Left cardiac atrium (tissue), 4 donors: Measurements from ENCODE around the gene NEDD4. TPM values are rescaled to one million over a fixed set of nuclear protein-coding genes. Genes with fewer than 3 reads are reported as not detected.
"Not testable (repeated sequence)": the region's sequence is repeated elsewhere in the genome, so short reads cannot be mapped to it uniquely, and the experiment has no call there.

Experiments used
- ATAC-seq, 2 donors: fragments of 200-7000 bp; cut with Tn5 transposase; one replicate each; pipeline ENCODE4 v1.9.1; 2020; ENCODE audit warnings: mild to moderate bottlenecking in 2 of 2, moderate library complexity in 2 of 2
- DNase-seq: peaks from one replicate; pipeline ENCODE4 v3.0.0-alpha.2; 2020
- intact Hi-C, 2 donors: fragments of 100-400 bp; cut with DNase I; formaldehyde crosslinking; loops; one replicate each; pipeline versions ENCODE4 v1.14.1 to v1.15.1; 2022 to 2023
- long read RNA-seq: library from polyadenylated mRNA; unstranded; transcript quantifications from one replicate; pipeline ENCODE4 v2.0.0, GENCODE V29; 2021
- total RNA-seq, 2 donors: library from RNA; stranded (reverse); fragmentation: NEBNext Ultra II Directional; extraction: Animal tissue kit (Norgen Biotek cat#: 25700); gene quantifications; one replicate each; pipeline ENCODE4 v1.2.1, GENCODE V29; 2021
- donor health status: DM: no; HTN: yes; CAD: no.
- donor health status: DM: no; HTN: yes; CAD: no; lungs with severe emphysema.
- donor health status: DM: yes; HTN: yes; CAD: no.
- donor health status: Dilated cardiomyopathy.

The NEDD4 gene
- total RNA-seq: 10 to 100 TPM in 1 of 2 donors, 1 to 10 TPM in 1; 9.7 to 10.5 TPM
- long read RNA-seq, full-length matches to known transcripts: 6 of 9 reads
- long read RNA-seq, partial matches to known transcripts: 0 of 9 reads
- long read RNA-seq, other reads (novel, unspliced or antisense): 3 of 9 reads

GRCh38 chr15:55993111-55993803 is at the start of gene NEDD4:
TSS of gene NEDD4 (minus strand) at chr15:55993612. CDS start at chr15:55993555, 57 bp downstream.
- intact Hi-C loops: no loop called here
- ATAC-seq (peak; percentile 97), DNase-seq (peak; percentile 91)

- ATAC-seq: no peak
- intact Hi-C loops: no loop called here
- no peak for DNase-seq
Measured at GRCh38 chr15:56042498-56042897, 49.1 kb upstream of the NEDD4 start.

- intact Hi-C loops: no loop called here
- DNase-seq (no peak), ATAC-seq (no peak)
Measured at GRCh38 chr15:56042031-56042430, 48.6 kb upstream of the NEDD4 start.

GRCh38 chr15:56040081-56041035 is 46.9 kb upstream of the NEDD4 start:
- intact Hi-C loops: no loop called here
- peak; percentile 59 to 84 for ATAC-seq
- peak; percentile 42 for DNase-seq

GRCh38 chr15:56038707-56039106 is 45.3 kb upstream of the NEDD4 start:
- no peak for ATAC-seq
- intact Hi-C loops: no loop called here
- DNase-seq: no peak

- intact Hi-C loops: no loop called here
- DNase-seq (no peak), ATAC-seq (no peak)
Measured at GRCh38 chr15:56038015-56038414, 44.6 kb upstream of the NEDD4 start.

- no peak for ATAC-seq
- intact Hi-C loops: no loop called here
Measured at GRCh38 chr15:56036546-56037067, 43.2 kb upstream of the NEDD4 start.

GRCh38 chr15:56035166-56035565 is 41.8 kb upstream of the NEDD4 start:
- DNase-seq (no peak), ATAC-seq (no peak)
- intact Hi-C loops: no loop called here

More at GRCh38 chr15:56036546-56037067, 43.2 kb upstream of the NEDD4 start:
- DNase-seq: no peak

- intact Hi-C loops: no loop called here
- no peak for ATAC-seq
- no peak for DNase-seq
Measured at GRCh38 chr15:56034514-56034913, 41.1 kb upstream of the NEDD4 start.

- intact Hi-C loops: no loop called here
- DNase-seq (no peak), ATAC-seq (no peak)
Measured at GRCh38 chr15:56032373-56032772, 39.0 kb upstream of the NEDD4 start.

- ATAC-seq: no peak
- no peak for DNase-seq
- intact Hi-C loops: no loop called here
Measured at GRCh38 chr15:56031836-56032235, 38.4 kb upstream of the NEDD4 start.

- no peak for DNase-seq
- intact Hi-C loops: no loop called here
- no peak for ATAC-seq
Measured at GRCh38 chr15:56031402-56031801, 38.0 kb upstream of the NEDD4 start.

GRCh38 chr15:56028430-56028829 is 35.0 kb upstream of the NEDD4 start:
- DNase-seq: no peak
- intact Hi-C loops: no loop called here
- no peak for ATAC-seq

GRCh38 chr15:56023160-56023559 is 29.7 kb upstream of the NEDD4 start:
- DNase-seq, ATAC-seq, intact Hi-C loops: not testable (repeated sequence)

GRCh38 chr15:56019819-56020486 is 26.5 kb upstream of the NEDD4 start:
- intact Hi-C loops: no loop called here
- no peak for ATAC-seq
- no peak for DNase-seq

GRCh38 chr15:56019060-56019793 is 25.8 kb upstream of the NEDD4 start:
- DNase-seq (no peak), ATAC-seq (no peak)
- intact Hi-C loops: no loop called here

- ATAC-seq (no peak), DNase-seq (no peak)
Measured at GRCh38 chr15:56017920-56018319, 24.5 kb upstream of the NEDD4 start.

GRCh38 chr15:56017511-56017910 is 24.1 kb upstream of the NEDD4 start:
- ATAC-seq (no peak), DNase-seq (no peak)
- intact Hi-C loops: no loop called here

More at GRCh38 chr15:56017920-56018319, 24.5 kb upstream of the NEDD4 start:
- intact Hi-C loops: no loop called here

GRCh38 chr15:56016281-56016680 is 22.9 kb upstream of the NEDD4 start:
- ATAC-seq (no peak), DNase-seq (no peak)

More at GRCh38 chr15:56016281-56016680, 22.9 kb upstream of the NEDD4 start:
- intact Hi-C loops: no loop called here
